ENCODE data around the gene FOSB. TPM values are rescaled to one million over a fixed set of nuclear protein-coding genes. Genes with fewer than 3 reads are reported as not detected.
A peak's percentile ranks its signal among the peaks of the same experiment; 100 is the strongest.

Gene FOSB
- total and polyA plus RNA-seq, 2 experiments from 2014 or later = 0.55 to 1.9 TPM

DNA sequence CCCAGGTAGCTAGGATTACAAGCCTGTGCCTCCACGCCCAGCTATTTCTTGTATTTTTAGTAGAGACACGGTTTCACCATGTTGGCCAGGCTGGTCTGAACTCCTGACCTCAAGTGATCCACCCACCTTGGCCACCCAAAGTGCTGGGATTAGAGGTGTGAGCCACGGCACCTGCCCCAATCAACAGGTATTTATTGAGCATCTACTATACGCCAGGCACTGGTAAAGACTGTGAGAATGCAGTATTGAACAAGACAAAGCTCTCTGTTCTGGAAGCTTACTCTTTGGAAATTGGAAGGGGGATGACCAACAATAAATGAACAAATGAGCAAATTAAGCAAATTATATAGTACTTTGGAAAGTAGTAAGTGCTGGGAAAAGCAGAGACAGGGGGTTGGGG is 22.7 kb upstream of the FOSB start:
- no peak overlapping the region for H3K27ac Mint-ChIP-seq
- no peak for ATAC-seq
- H3K27me3 Mint-ChIP-seq (ENCODE audit: insufficient read depth, low read depth, poor library complexity) = peaks cover 37% of the 10 kb centered on the region

DNA sequence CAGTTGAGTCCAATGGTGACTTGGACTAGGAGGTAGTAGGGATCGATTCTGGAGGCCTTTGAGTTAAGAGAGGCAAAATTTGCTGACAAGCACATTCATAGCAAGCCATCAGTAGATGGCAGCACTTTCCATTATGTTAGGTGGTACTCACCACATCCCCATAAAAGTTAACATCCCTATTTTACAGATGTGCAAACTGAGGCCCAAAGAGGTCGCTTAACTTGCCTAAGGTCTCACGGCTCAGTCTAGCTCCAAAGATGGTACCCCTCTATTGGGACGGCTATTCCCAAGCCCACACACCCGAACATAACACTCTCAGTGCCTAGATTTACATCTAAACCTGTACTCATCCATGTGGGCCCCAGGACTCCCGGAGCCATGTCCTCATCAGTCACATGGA is 21.5 kb upstream of the FOSB start:
- no peak overlapping the region for H3K27ac ChIP-seq (ENCODE audit: low read depth)
- Mint-ChIP-seq H3K4me1 (peaks cover 26% of the 10 kb centered on the region), H3K9me3 (peaks cover 3% of the 10 kb centered on the region; the same call in 2 of the 3 replicates), H3K27ac (no peak overlapping the region), H3K36me3 (ENCODE audit: low read depth) (no peaks in the 10 kb centered on the region; the same call in 2 of the 3 replicates), H3K4me3 (no peak overlapping the region; the same call in 2 of the 3 replicates), H3K27me3 (ENCODE audit: insufficient read depth, low read depth, poor library complexity) (peaks cover 36% of the 10 kb centered on the region)
- no peaks in the 10 kb centered on the region for H3K9me2 ChIP-seq (ENCODE audit: insufficient read depth)
- no peaks in the 10 kb centered on the region for H4K20me1 ChIP-seq (replicated peaks; ENCODE audit: insufficient read depth)
- H3K4me1 ChIP-seq (ENCODE audit: insufficient read depth) = peaks cover 23% of the 10 kb centered on the region
- TF ChIP-seq, protein P1, sequence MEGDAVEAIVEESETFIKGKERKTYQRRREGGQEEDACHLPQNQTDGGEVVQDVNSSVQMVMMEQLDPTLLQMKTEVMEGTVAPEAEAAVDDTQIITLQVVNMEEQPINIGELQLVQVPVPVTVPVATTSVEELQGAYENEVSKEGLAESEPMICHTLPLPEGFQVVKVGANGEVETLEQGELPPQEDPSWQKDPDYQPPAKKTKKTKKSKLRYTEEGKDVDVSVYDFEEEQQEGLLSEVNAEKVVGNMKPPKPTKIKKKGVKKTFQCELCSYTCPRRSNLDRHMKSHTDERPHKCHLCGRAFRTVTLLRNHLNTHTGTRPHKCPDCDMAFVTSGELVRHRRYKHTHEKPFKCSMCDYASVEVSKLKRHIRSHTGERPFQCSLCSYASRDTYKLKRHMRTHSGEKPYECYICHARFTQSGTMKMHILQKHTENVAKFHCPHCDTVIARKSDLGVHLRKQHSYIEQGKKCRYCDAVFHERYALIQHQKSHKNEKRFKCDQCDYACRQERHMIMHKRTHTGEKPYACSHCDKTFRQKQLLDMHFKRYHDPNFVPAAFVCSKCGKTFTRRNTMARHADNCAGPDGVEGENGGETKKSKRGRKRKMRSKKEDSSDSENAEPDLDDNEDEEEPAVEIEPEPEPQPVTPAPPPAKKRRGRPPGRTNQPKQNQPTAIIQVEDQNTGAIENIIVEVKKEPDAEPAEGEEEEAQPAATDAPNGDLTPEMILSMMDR (conservative IDR thresholded peaks at IDR 0.05; ENCODE audit: low read depth in 2 of 2) = peak; percentile 48 to 71
- TF ChIP-seq, protein P2, sequence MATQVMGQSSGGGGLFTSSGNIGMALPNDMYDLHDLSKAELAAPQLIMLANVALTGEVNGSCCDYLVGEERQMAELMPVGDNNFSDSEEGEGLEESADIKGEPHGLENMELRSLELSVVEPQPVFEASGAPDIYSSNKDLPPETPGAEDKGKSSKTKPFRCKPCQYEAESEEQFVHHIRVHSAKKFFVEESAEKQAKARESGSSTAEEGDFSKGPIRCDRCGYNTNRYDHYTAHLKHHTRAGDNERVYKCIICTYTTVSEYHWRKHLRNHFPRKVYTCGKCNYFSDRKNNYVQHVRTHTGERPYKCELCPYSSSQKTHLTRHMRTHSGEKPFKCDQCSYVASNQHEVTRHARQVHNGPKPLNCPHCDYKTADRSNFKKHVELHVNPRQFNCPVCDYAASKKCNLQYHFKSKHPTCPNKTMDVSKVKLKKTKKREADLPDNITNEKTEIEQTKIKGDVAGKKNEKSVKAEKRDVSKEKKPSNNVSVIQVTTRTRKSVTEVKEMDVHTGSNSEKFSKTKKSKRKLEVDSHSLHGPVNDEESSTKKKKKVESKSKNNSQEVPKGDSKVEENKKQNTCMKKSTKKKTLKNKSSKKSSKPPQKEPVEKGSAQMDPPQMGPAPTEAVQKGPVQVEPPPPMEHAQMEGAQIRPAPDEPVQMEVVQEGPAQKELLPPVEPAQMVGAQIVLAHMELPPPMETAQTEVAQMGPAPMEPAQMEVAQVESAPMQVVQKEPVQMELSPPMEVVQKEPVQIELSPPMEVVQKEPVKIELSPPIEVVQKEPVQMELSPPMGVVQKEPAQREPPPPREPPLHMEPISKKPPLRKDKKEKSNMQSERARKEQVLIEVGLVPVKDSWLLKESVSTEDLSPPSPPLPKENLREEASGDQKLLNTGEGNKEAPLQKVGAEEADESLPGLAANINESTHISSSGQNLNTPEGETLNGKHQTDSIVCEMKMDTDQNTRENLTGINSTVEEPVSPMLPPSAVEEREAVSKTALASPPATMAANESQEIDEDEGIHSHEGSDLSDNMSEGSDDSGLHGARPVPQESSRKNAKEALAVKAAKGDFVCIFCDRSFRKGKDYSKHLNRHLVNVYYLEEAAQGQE (IDR thresholded peaks at IDR 0.05; ENCODE audit: unreplicated experiment) = no peak
- no peak overlapping the region for H3K4me3 ChIP-seq
- H3F3A ChIP-seq (replicated peaks; ENCODE audit: low read depth) = peaks cover 33% of the 10 kb centered on the region
- H3K4me2 ChIP-seq = no peak overlapping the region
- H2AFZ ChIP-seq = no peak overlapping the region
- H3K27me3 ChIP-seq (ENCODE audit: insufficient read depth) = peaks cover 50% of the 10 kb centered on the region
- ATAC-seq (no peak), DNase-seq (ENCODE audit: low spot score) (peak; percentile 71)
- no peaks in the 10 kb centered on the region for H3K79me2 ChIP-seq (replicated peaks; ENCODE audit: insufficient read depth)
- H3K36me3 ChIP-seq (ENCODE audit: insufficient read depth) = no peaks in the 10 kb centered on the region

More for the DNA sequence above, 22.7 kb upstream of the FOSB start:
- Histone ChIP-seq H3K27ac (ENCODE audit: low read depth) (no peak overlapping the region), H3K4me1 (ENCODE audit: insufficient read depth) (peaks cover 29% of the 10 kb centered on the region), H2AFZ (no peak overlapping the region), H4K20me1 (replicated peaks; ENCODE audit: insufficient read depth) (no peaks in the 10 kb centered on the region), H3K79me2 (replicated peaks; ENCODE audit: insufficient read depth) (no peaks in the 10 kb centered on the region), H3K36me3 (ENCODE audit: insufficient read depth) (no peaks in the 10 kb centered on the region), H3F3A (replicated peaks; ENCODE audit: low read depth) (peaks cover 39% of the 10 kb centered on the region), H3K9me2 (ENCODE audit: insufficient read depth) (no peaks in the 10 kb centered on the region), H3K4me3 (peak overlapping the region; percentile 85; the same call in 1 of the 2 replicates), H3K27me3 (ENCODE audit: insufficient read depth) (peaks cover 49% of the 10 kb centered on the region), H3K4me2 (peak overlapping the region; percentile 98)
- Mint-ChIP-seq H3K36me3 (ENCODE audit: low read depth) (no peaks in the 10 kb centered on the region; the same call in 2 of the 3 replicates), H3K9me3 (no peaks in the 10 kb centered on the region), H3K4me1 (peaks cover 30% of the 10 kb centered on the region), H3K4me3 (peak overlapping the region; percentile 90; the same call in 2 of the 3 replicates)
- DNase-seq (ENCODE audit: low spot score) = no peak
- TF ChIP-seq ZNF114 (CRISPR knock-in tag; IDR thresholded peaks at IDR 0.05) (no peak), STAT1 (IDR thresholded peaks at IDR 0.05; ENCODE audit: unreplicated experiment) (no peak), EZH2 (IDR thresholded peaks at IDR 0.05; ENCODE audit: low read depth, unreplicated experiment) (no peak), ZNF331 (CRISPR knock-in tag; IDR thresholded peaks at IDR 0.05; ENCODE audit: low read depth) (no peak), POLR2AphosphoS5 (IDR thresholded peaks at IDR 0.05; ENCODE audit: low read depth) (no peak), CREB1 (CRISPR knock-in tag; IDR thresholded peaks at IDR 0.05; ENCODE audit: low read depth) (no peak)
- TF ChIP-seq, protein P1 (conservative IDR thresholded peaks at IDR 0.05; ENCODE audit: low read depth in 2 of 2) = no peak
- TF ChIP-seq, protein P2 (IDR thresholded peaks at IDR 0.05; ENCODE audit: unreplicated experiment) = no peak

Data from GM23338 (cell line).